Astrocyte of the hippocampus (primary cell): ENCODE measurements around the gene BTNL3.
"Not testable (repeated sequence)": the region's sequence is repeated elsewhere in the genome, so short reads cannot be mapped to it uniquely, and the experiment has no call there.

Source experiments
- DNase-seq: peaks from one replicate; pipeline ENCODE4 v3.0.0; 2011; ENCODE audit warnings: low read depth, low spot score

The BTNL3 gene, protein sequence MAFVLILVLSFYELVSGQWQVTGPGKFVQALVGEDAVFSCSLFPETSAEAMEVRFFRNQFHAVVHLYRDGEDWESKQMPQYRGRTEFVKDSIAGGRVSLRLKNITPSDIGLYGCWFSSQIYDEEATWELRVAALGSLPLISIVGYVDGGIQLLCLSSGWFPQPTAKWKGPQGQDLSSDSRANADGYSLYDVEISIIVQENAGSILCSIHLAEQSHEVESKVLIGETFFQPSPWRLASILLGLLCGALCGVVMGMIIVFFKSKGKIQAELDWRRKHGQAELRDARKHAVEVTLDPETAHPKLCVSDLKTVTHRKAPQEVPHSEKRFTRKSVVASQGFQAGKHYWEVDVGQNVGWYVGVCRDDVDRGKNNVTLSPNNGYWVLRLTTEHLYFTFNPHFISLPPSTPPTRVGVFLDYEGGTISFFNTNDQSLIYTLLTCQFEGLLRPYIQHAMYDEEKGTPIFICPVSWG

DNA sequence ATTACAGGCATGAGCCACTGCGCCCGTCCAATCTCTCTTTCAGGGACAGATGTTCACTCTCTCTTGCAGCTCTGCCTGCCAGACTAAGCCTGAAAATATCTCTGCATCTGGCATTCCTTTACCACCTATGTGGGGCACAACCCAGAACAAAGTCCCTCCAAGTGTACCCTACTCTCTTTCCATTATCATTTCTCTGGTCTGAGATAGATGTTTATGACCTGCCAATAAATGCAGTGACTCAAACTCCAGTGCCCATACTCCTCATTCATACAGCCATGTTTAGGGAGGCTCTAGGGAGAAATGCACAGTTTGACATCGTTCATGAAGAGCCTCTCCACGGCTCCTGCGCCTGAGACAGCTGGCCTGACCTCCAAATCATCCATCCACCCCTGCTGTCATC is at the start of gene BTNL3:
BTNL3 (plus strand) TSS at position 255 of the 400 bp plus-strand sequence. CDS start 183 bp downstream, outside the sequence.
- DNase-seq, result no peak

DNA sequence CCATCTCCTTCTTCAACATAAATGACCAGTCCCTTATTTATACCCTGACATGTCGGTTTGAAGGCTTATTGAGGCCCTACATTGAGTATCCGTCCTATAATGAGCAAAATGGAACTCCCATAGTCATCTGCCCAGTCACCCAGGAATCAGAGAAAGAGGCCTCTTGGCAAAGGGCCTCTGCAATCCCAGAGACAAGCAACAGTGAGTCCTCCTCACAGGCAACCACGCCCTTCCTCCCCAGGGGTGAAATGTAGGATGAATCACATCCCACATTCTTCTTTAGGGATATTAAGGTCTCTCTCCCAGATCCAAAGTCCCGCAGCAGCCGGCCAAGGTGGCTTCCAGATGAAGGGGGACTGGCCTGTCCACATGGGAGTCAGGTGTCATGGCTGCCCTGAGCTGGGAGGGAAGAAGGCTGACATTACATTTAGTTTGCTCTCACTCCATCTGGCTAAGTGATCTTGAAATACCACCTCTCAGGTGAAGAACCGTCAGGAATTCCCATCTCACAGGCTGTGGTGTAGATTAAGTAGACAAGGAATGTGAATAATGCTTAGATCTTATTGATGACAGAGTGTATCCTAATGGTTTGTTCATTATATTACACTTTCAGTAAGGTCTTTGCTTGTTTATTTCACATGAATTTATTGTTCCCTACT is 38.2 kb upstream of the BTNL3 start:
- DNase-seq, result no peak

DNA sequence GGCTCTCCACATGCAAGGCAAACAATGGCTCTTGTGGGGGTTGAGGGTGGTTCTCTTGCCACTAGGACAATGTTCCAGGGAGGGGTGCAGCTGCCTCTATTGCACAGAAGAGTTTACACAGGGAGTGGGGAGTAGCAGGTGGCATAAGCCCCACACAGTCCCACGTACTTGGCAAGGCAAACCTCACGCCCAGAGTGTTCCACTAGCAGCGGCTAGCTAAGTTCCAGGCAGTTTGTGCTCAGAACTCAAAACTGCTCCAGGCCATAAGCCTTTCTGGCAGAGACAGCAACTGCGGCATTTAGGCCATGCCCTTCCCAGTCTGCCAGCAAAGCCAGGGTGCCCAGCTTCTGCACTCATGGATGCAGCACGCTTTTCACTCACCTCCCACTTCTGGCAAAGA is 29.0 kb upstream of the BTNL3 start:
- no peak for DNase-seq

DNA sequence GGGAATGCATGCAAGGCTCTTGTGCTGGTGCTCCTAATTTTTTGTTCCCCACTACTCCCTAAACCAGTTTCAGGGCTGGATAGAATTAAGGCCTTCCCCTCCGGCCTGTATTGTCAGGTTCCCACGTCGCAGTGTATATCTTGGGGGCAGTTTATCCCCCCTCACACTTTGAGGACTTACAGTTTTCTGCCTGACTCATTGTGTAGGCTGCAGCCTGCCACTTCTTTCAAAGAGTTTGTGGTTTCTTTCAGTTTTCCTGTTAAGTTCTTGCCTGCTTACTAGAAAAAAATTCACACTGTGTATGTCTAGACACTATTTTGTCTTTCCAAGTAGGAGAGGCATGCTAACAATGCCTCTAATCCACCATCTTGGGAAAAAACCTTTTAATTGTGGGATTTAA is 28.4 kb upstream of the BTNL3 start:
- DNase-seq, result peak; percentile 9

DNA sequence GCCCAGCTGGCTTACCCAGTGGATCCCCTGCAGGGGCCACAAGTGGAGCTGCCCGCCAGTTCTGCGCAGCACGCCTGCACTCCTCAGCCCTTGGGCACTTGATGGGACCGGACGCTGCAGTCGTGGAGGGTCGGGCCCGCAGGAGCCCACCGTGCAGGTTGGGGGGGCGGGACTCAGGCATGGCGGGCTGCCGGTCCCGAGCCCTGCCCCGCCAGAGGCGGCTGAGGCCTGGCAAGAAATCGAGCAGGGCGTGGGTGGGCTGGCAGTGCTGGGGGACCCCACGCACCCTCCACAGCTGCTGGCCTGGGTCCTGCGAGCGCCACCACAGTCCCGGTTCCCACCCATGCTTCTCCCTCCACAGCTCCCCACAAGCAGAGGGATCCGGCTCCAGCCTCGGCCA is 19.2 kb upstream of the BTNL3 start:
- DNase-seq, result no peak

DNA sequence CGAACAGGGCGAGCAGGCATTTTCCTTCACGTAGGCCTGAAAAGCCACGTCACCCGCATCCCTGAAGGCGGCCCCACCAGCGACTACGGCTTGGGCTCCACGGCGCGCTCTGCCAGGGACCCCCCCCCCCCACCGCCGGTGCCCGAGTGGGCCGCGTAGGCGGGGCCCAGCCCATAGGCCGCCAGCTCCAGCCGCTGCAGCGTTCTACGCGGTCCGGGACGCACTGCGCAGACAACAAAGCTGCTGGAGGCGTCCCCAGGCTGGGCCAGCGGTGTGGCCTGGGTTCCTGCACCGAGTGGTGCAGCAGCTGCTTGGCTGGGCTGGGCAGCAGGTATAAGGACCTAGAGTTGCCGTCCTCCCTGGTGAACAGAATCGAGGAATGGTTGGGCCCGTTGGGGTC is 18.3 kb upstream of the BTNL3 start:
- no peak for DNase-seq

DNA sequence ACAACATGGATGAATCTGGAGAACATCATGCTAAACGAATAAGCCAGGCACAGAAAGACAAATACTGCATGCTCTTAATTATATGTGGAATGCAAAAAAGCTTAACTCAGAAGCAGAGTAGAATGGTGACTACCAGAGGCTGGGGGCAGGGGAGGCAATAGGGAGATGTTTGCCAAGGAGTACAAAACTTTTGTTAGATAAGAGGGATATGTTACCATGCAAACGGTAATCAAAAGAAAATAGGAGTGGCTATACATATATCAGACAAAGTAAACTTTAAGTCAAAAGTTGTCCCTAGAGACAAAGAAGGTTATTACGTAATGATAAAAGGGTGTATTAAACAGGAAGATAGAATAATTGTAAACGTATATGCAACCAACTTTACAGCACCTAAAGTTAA is 17.8 kb upstream of the BTNL3 start:
- DNase-seq, result no peak

DNA sequence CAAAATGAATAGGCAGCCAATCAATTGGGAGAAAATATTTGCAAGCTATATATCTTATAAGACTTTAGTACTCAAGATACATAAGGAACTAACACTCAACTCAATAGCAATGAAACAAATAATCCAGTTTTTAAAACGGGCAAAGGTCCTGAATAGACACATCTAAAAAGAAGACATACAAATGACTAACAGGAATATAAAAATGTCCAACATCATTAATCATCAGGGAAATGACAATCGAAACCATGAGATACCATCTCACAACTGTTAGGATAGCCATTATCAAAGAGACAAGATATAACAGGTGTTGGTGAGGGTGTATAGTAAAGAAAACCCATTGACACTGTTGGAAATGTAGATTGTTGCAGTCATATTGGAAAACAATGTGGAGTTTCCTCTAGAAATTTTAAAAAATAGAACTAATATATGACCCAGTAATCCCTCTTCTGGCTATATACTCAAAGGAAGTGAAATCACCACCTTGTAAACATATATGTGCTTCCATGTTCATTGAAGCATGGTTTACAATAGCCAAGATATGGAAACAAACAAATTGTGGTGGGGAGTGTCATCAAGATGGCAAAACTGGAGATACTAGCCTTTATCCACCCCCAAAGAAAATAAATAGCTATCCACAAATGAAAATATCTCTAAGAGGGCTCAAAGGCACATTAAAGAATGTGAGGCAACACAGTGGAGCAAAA is 13.9 kb upstream of the BTNL3 start:
- no peak for DNase-seq

DNA sequence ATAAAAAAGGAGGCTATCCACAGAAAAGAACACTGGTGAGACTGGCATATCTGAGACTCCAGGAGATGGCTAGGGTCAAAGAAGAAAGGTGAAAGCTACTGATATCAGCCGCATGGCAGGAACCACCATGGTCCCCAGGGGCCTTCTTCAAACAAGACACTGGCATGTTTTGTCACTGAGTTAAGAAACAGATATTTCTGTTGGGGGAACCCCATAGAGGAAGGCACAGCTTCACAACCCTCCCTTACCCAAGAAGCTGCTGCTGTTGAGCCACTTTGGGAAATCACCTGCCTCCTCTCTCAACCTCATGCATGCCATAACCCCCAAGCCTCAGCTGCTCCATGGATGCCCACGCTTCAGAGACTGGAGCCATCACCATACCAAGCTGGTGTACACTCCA is 13.3 kb upstream of the BTNL3 start:
- DNase-seq, result no peak

DNA sequence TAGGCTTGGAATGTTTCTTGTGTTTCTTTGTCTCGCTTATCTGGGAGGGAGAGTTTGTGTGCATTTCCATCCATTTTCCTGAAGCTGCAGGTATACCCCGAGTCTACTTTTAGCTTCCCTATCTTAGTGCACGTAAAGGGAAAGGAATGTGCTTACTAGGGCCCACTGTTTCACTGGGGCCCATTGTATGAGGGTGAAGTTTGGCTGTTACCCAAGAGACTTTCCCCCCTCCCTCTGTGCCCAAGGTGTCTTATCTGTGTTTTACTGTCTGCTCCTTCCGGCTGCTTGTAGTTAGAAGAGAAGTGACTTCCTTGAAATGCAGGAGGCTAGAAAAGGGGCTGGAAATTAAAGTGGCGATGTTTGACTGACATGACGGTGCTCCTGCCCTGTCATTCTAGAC is 12.1 kb upstream of the BTNL3 start:
- DNase-seq, result no peak

DNA sequence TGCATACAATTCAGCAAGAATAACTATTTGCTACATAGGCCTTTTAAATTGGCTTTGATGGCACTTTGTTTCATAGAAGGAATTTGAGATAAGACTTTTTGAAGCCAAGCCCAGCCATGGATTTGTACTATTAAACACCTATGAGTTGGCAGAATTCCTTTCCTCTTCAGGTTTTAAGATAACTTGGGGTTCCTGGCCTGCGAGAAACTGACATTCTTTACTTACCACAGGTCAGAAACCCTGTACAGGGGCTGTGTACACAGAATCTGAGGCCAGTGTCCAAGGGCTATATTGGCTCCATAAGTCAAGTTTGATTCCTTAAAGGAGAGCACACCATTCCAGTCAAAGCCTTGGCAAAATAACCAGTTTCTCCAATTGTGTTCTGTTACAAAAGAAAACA is 10.8 kb upstream of the BTNL3 start:
- DNase-seq, result no peak

DNA sequence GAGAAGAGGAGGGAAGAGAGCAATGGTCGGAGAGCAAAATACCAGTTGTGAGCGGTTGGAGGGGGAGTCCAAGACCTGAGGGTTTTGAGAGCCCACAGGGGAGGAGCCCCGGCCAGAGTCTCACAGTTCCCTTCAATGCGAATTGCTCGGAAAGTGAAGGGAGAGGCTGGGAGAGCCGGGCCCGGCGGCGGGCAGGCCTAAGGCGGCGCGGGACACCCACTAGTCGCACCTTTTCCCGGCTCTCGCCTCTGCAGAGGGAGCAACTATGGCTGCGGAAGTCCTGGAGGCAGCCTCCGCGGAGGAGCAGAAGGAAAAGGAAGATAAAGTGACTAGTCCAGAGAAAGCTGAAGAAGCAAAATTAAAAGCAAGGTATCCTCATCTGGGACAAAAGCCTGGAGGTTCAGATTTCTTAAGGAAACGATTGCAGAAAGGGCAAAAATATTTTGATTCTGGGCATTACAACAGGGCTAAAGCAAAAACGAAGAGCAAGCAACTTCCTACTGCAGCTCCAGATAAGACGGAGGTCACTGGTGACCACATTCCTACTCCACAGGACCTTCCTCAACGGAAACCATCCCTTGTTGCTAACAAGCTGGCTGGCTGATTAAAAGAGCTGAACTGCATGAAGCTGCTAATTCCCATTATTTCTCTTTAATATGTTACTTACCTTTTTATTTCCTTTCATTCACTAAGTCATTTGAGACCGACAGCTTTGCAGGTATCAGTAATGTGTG is 6.5 kb upstream of the BTNL3 start:
- DNase-seq, result no peak

DNA sequence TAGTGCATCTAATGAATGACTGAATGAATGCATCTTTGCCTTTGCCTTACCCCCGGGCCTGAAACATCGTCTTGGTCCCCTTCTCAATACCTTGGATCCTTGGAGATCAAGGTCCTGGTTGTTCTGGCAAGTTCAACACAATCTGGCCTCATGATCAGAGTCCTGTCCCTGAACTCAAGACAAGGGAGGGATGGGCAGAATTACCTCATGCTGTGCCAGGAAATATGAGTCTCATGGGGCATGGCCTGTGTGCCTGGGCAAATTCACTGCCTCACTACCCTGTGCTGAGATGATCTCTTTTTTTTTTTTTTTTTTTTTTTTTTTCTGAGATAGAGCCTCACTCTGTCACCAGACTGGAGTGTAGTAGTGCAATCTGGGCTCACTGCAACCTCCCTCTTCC is 630 bp upstream of the BTNL3 start:
- no peak for DNase-seq

DNA sequence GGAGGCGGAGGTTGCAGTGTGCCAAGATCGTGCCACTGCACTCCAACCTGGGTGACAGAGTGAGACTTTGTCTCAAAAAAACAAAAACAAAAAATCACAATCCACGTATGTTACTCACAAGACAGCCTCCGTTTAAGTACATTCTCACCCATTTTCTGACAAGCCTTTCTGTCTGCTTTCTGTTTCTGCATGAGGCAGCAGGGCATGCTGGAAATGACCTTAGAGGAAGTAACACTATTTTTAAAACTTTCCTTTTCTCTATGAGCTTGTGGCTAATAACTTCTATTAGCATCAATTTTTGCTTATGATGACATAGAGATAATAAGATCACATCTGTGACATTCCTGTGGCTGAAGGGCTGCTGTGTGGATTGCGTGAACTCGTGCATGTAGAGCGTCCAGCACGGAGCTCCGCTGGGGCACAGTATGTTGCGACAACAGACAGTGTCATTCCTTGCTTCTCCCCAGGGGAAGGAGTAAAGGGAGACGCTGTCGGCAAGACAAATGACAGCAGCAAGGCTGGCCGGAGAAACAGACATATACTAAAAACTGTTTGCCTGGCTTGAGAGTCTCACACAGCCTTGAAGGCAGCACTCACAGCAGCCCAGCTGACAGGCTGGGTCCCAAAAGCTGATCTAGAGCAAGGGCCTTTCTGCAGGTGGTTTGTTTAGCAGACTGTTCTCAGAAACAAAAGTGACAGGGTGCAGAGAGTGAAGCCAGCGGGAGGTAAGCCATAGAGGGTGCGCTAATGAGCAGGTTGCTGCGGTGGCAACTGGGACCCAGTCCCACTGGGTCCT is 1.6 kb downstream of the BTNL3 start:
- no peak for DNase-seq

DNA sequence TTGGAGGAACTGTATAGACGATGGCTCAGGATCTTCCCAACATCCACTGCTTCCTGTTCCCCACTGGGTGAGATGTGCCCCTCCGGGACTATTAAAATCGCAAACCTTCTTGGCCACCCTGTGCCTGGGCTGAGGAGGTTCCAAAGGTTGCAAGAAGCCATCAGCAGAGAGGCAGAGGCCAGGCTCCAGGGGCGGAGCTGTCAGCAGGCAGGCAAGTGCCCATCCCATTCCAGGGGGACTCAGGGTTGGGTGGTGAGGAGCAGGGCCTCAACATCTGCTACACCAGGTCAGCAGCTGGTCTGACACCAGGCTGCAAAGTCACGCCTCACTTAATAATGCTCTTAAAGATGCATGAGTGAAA is 2.2 kb downstream of the BTNL3 start:
- DNase-seq, result no peak

DNA sequence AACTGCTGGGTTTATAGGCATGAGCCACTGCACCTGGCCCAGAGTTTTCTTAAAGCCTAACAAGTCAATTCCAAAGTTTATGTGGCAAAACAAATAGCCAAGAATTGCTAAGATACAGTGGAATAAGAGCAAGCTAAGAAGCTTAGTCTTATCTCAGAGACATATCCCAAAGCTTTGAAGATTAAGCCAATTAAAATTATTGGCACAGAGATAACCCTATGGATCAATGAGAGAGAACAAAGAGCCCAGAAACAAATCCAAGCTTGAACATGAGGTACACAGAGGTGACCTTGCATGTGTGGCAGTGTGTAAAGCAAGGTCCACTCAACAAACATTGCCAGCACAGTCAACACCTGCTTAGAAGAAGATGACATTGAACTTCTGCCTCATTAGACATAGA is 13.3 kb downstream of the BTNL3 start:
- DNase-seq, result no peak

DNA sequence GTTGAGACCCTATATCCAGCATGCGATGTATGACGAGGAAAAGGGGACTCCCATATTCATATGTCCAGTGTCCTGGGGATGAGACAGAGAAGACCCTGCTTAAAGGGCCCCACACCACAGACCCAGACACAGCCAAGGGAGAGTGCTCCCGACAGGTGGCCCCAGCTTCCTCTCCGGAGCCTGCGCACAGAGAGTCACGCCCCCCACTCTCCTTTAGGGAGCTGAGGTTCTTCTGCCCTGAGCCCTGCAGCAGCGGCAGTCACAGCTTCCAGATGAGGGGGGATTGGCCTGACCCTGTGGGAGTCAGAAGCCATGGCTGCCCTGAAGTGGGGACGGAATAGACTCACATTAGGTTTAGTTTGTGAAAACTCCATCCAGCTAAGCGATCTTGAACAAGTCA is 17.1 kb downstream of the BTNL3 start:
- DNase-seq, result no peak

DNA sequence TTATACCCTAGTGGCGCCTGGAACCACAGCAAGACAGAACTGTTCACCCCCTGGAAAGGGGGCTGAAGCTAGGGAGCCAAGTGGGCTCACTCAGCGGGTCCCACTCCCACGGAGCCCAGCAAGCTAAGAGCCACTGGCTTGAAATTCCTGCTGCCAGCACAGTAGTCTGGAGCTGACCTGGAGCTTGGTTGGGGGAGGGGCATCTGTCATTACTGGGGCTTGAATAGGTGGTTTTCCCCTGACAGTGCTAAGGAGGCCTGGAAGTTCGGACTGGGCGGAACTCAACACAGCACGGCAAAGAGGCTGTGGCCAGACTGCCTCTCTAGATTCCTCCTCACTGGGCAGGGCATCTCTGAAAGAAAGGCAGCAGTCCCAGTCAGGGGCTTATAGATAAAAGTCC is 19.5 kb downstream of the BTNL3 start:
- DNase-seq, result no peak

DNA sequence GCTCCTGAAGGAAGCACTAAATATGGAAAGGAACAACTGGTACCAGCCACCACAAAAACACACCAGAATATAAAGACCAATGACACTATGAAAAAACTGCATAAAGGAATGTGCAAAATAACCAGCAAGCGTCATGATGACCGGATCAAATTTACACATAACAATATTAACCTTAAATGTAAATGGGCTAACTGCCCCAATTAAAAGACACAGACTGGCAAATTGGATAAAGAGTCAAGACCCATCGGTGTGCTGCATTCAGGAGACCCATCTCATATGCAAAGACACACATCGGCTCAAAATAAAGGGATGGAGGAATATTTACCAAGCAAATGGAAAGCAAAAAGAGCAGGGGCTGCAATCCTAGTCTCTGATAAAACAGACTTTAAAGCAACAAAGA is 21.4 kb downstream of the BTNL3 start:
- DNase-seq, result not testable (repeated sequence)

DNA sequence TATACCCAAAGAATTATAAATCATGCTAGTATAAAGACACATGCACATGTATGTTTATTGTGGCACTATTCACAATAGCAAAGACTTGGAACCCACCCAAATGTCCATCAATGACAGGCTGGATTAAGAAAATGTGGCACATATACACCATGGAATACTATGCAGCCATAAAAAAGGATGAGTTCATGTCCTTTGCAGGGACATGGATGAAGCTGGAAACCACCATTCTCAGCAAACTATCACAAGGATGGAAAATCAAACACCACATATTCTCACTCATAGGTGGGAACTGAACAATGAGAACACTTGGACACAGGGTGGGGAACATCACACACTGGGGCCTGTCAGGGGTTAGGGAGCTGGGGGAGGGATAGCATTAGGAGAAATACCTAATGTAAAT is 26.0 kb downstream of the BTNL3 start:
- not testable (repeated sequence) for DNase-seq

DNA sequence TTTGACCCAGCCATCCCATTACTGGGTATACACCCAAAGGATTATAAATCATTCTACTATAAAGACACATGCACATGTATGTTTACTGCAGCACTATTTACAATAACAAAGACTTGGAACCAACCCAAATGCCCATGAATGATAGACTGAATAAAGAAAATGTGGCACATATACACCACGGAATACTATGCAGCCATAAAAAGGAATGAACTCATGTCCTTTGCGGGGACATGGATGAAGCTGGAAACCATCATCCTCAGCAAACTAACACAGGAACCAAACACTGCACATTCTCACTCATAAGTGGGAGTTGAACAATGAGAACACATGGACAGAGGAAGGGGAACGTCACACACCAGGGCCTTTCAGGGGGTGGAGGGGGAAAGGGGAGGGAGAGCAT is 28.8 kb downstream of the BTNL3 start:
- not testable (repeated sequence) for DNase-seq
